Peyer's patch (tissue), 4 donors: ENCODE measurements around the gene PLIN3. TPM values are rescaled to one million over a fixed set of nuclear protein-coding genes. Genes with fewer than 3 reads are reported as not detected.

ENCODE experiments used
- DNase-seq, 3 donors: peaks; one replicate each; pipeline ENCODE4 v3.0.0-alpha.2; 2017 to 2019
- H3K27ac ChIP-seq, 4 donors: fragments of 200-600 bp; sonication (generic); one replicate each; pipeline ENCODE4 v1.5.1; 2016 to 2019
- H3K27me3 ChIP-seq, 2 donors: fragments of 200-600 bp; sonication (generic); one replicate each; pipeline ENCODE4 v1.5.1; 2019
- H3K36me3 ChIP-seq, 3 donors: fragments of 200-600 bp; sonication (generic); one replicate each; pipeline ENCODE4 v1.5.1; 2016 to 2019
- H3K4me1 ChIP-seq, 4 donors: fragments of 200-600 bp; sonication (generic); one replicate each; pipeline ENCODE4 v1.5.1; 2016 to 2019
- H3K4me3 ChIP-seq, 4 donors: fragments of 200-600 bp; sonication (generic); 1 replicate in 3 of 4; 2 replicates in 1 of 4; pipeline ENCODE4 v1.5.1; 2016 to 2019; ENCODE audit warnings: mild to moderate bottlenecking in 1 of 4
- H3K9me3 ChIP-seq, 4 donors: fragments of 200-600 bp; sonication (generic); one replicate each; pipeline ENCODE4 v1.5.1; 2016 to 2019; ENCODE audit warnings: mild to moderate bottlenecking in 1 of 4
- POLR2A ChIP-seq, 2 donors: fragments of 450-650 bp; IDR thresholded peaks; one replicate each; pipeline ENCODE4 v1.5.1; 2017; ENCODE audit warnings: antibody characterized with exemption in 2 of 2, mild to moderate bottlenecking in 2 of 2, moderate library complexity in 2 of 2
- total RNA-seq, 4 donors: library from RNA; depleted of rRNA; stranded (reverse); fragments of >200 nt; gene quantifications; one replicate each; pipeline ENCODE4 v1.1.0, GENCODE V29; 2016
- TF ChIP-seq, protein P1 (sequence below), 6 experiments: fragments of 450-650 bp in 4 of 6; fragments of 200-600 bp in 2 of 6; sonication (generic) in 1 of 6; IDR thresholded peaks; one replicate each; pipeline ENCODE4 v1.5.1; 2017 to 2019; ENCODE audit warnings: antibody characterized with exemption in 6 of 6, mild to moderate bottlenecking in 3 of 6, moderate library complexity in 1 of 6

Gene PLIN3
- total RNA-seq, 4 donors from 2014 or later: 22.3 to 150 (median 108) TPM

DNA sequence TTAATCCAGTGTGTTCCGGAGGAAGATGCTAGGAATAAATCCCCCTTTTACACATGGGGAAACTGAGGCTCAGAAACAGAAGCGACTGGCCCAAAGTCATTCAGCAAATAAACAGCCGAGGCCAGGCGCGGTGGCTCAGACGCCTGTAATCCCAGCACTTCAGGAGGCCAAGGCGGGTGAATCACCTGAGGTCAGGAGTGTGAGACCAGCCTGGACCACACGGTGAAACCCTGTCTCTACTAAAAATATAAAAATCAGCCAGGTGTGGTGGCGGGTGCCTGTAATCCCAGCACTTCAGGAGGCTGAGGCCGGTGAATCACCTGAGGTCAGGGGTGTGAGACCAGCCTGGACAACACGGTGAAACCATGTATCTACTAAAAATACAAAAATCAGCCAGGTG, 11.6 kb upstream of the PLIN3 start:
- no peak for TF ChIP-seq POLR2A (IDR thresholded peaks at IDR 0.05)
- H3K27ac ChIP-seq: no peak overlapping the region

DNA sequence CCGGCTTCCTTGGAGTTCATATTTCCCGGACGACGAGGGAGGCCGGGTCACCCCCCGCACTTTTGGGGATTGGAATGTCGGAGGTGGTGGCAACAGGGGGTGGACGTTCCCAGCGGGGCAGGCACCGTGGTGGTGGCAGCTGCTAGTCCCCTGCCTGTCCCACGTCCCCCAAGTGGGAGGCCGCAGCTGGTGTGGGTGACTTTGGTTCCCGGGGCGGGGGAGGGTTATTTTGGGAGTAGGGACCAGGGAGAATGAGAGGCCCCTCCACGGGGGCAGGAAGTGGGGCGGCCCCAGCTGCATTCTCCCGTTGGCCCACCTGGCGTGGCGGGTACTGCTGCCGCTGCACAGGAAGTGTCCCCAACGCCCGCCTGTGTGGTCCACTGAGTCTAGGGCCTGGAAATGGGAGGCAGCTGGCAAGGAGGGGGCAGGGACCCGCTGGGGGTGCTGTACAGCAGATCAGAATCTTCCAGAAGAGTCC, 11.1 kb upstream of the PLIN3 start:
- H3K4me1 ChIP-seq: no peaks in the 10 kb centered on the region
- H3K36me3 ChIP-seq: no peaks in the 10 kb centered on the region
- no peak for TF ChIP-seq POLR2A (IDR thresholded peaks at IDR 0.05)
- TF ChIP-seq, protein P1, sequence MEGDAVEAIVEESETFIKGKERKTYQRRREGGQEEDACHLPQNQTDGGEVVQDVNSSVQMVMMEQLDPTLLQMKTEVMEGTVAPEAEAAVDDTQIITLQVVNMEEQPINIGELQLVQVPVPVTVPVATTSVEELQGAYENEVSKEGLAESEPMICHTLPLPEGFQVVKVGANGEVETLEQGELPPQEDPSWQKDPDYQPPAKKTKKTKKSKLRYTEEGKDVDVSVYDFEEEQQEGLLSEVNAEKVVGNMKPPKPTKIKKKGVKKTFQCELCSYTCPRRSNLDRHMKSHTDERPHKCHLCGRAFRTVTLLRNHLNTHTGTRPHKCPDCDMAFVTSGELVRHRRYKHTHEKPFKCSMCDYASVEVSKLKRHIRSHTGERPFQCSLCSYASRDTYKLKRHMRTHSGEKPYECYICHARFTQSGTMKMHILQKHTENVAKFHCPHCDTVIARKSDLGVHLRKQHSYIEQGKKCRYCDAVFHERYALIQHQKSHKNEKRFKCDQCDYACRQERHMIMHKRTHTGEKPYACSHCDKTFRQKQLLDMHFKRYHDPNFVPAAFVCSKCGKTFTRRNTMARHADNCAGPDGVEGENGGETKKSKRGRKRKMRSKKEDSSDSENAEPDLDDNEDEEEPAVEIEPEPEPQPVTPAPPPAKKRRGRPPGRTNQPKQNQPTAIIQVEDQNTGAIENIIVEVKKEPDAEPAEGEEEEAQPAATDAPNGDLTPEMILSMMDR (IDR thresholded peaks at IDR 0.05): no peak
- H3K9me3 ChIP-seq: no peaks in the 10 kb centered on the region
- no peaks in the 10 kb centered on the region for H3K27me3 ChIP-seq
- H3K4me3 ChIP-seq: no peak overlapping the region
- H3K27ac ChIP-seq: no peak overlapping the region
- no peak for DNase-seq

More for the DNA sequence above, 11.6 kb upstream of the PLIN3 start:
- Histone ChIP-seq H3K9me3 (no peaks in the 10 kb centered on the region), H3K36me3 (no peaks in the 10 kb centered on the region), H3K4me3 (no peak overlapping the region), H3K4me1 (no peaks in the 10 kb centered on the region), H3K27me3 (no peaks in the 10 kb centered on the region)
- no peak for DNase-seq

DNA sequence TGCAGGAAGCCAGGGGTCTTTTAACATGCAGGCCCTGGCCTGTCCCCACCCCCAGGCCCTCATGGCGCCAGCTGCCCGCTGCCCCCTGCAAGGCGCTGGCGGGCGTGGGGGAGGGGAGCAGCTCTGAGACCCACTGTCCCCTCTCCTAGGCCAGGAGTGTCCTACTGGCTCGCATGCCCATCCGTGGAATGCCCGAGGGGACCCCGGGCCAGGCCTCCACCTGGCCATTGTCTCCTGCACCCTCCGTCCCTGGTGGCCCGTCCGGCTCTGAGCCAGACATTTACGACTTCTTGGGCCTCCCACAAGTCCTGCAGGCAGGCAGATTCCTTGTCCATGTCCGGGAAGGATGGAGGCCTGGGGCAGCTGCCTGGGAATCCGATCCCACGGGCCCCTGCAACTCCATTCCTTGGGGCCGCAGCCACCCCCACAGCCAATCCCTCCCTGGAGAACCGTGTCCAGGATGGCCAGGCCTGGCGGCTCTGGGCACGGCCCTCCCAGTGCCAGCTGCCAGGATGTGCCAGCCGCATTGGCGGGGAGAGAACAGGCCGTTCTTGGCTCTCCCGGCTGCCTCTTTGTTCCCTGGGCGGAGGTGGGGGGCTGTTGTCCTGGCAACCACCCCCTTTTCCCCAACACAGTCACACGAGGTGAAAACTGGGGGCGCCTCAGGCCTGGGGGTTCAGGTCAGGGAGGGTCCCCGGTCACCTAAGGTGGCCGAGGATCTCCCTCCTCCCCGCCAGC, 10.5 kb upstream of the PLIN3 start:
- DNase-seq: no peak
- TF ChIP-seq, protein P1 (IDR thresholded peaks at IDR 0.05): no peak
- TF ChIP-seq POLR2A (IDR thresholded peaks at IDR 0.05): no peak
- H3K9me3 ChIP-seq: no peaks in the 10 kb centered on the region
- no peaks in the 10 kb centered on the region for H3K4me1 ChIP-seq
- H3K4me3 ChIP-seq: no peak overlapping the region
- H3K27me3 ChIP-seq: no peaks in the 10 kb centered on the region
- H3K27ac ChIP-seq: no peak overlapping the region
- H3K36me3 ChIP-seq: no peaks in the 10 kb centered on the region

DNA sequence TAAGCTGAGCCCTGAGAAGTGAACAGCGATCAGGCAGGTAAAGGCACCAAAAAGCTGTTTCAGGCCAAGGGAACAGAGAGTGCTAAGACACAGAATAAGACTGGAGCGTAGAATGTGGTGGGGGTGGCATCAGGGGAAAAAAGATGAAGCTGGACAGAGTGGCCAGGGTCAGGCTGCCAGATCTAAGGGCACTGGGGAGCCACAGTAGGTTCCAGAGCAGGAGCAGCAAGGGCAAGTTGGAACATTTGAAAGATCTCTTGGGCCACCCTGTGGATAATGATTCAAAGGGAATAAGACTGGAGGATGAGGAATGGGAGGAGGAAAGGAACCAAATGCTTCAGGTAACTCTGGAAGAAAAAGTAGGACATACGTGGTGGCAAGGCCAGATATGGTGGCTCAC, 6.5 kb upstream of the PLIN3 start:
- DNase-seq: no peak
- TF ChIP-seq, protein P1 (IDR thresholded peaks at IDR 0.05): no peak
- TF ChIP-seq POLR2A (IDR thresholded peaks at IDR 0.05): no peak
- Histone ChIP-seq H3K4me1 (peaks cover 0 to 9% (median 0%) of the 10 kb centered on the region in 4 donors), H3K27me3 (no peaks in the 10 kb centered on the region), H3K27ac (no peak overlapping the region), H3K9me3 (no peaks in the 10 kb centered on the region), H3K4me3 (no peak overlapping the region), H3K36me3 (no peaks in the 10 kb centered on the region)

DNA sequence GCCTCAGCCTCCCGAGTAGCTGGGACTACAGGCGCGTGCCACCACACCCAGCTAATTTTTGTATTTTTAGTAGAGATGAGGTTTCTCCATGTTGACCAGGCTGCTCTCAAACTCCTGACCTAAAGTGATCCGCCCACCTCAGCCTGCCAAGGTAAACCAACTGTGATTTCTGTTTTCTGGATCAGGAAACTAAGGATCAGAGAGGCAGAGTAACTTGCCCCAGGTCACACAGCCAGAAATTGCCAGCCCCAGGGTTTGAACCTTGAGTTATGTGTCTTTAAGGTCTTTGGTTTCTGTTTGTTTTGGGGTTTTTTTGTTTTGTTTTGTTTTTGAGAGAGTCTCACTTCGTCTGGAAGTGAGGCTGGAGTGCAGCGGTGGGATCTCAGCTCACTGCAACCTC, 4.2 kb upstream of the PLIN3 start:
- Histone ChIP-seq H3K27me3 (no peaks in the 10 kb centered on the region), H3K4me3 (no peak overlapping the region), H3K36me3 (no peaks in the 10 kb centered on the region), H3K27ac (no peak overlapping the region), H3K4me1 (peaks cover 0 to 16% (median 0%) of the 10 kb centered on the region in 4 donors), H3K9me3 (no peaks in the 10 kb centered on the region)
- no peak for DNase-seq
- no peak for TF ChIP-seq POLR2A (IDR thresholded peaks at IDR 0.05)
- TF ChIP-seq, protein P1 (IDR thresholded peaks at IDR 0.05): no peak

DNA sequence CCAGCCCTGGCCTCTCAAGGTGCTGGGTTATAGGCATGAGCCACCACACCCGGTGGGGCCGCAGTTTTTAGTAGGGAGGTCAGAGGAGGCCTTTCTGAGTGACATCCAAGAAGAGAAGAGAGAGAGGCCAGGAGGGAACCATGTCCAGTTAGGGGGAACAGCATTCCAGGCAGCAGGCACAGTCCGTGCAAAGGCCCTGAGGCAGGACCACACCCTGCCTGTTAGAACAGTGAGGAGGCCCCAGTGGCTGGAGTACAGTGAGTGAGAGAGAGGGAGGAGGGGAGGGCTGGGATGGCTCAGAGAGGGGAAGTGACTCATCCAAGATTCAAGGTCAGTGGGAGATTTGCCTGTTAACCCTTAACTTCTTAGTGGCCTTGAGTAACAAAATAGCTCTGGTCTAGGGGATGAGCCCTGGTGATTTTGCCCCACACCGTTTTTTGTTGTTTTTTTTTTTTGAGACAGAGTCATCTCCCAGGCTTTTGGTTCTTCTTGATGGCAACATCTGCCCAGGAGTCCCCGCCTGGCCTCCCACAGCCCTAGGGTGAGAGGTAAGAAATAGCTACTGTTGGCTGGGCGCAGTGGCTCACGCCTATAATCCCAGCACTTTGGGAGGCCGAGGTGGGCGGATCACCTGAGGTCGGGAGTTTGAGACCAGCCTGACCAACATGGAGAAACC, 2.7 kb upstream of the PLIN3 start:
- H3K4me1 ChIP-seq: peaks cover 0 to 26% (median 0%) of the 10 kb centered on the region in 4 donors
- H3K36me3 ChIP-seq: no peaks in the 10 kb centered on the region
- peak in 2 of 3 donors; percentile 55 to 81 for DNase-seq
- H3K9me3 ChIP-seq: no peaks in the 10 kb centered on the region
- no peak overlapping the region for H3K4me3 ChIP-seq
- no peaks in the 10 kb centered on the region for H3K27me3 ChIP-seq
- H3K27ac ChIP-seq: peak overlapping the region in 2 of 4 donors; percentile 22
- TF ChIP-seq, protein P1 (IDR thresholded peaks at IDR 0.05): no peak
- TF ChIP-seq POLR2A (IDR thresholded peaks at IDR 0.05): no peak
